ENCODE data around the gene ZC3H7A.

DNA sequence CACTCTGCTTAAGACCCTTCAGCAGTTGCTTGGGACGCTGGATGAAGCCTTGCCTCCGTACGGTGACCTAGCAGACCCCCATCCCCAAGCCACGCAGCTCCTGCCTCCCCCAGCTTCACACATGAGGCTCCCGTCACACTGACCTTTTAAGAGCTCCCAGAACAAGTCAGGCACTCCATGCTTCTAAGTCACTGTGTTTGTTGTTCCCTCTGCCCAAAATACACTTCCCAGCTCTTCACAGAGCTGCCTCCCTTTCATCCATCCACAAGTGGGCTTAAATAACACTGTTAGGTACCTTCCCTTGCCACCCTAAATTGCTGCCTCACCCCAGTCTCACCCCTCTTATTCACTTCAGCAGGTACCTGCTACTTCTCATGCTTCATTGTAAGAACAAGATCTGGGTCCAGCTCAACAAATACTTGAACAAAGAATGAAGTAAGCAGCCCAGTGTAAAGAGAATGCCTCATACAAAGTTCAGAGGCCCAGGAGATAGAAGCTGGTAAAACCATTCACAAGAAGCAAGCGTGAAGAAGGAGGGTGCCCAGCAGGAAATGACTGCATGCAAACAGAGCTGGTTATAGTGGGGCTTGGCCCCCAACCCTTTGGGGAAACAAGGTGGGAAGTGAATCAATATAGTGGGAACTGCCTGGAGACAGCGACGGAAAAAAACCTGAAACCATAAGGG lies 5.8 kb downstream of the ZC3H7A start:
- no peak for TF ChIP-seq NRF1 (conservative IDR thresholded peaks at IDR 0.05; ENCODE audit: low read depth, low read length)
- no peak for TF ChIP-seq ESRRA (IDR thresholded peaks at IDR 0.05; ENCODE audit: low read length)
- TF ChIP-seq ZNF274 (IDR thresholded peaks at IDR 0.05; ENCODE audit: insufficient read depth, insufficient read length), result no peak
- TF ChIP-seq FOXM1 (IDR thresholded peaks at IDR 0.05; ENCODE audit: low read depth, low read length), result no peak
- no peak for TF ChIP-seq TAF1 (IDR thresholded peaks at IDR 0.05; ENCODE audit: borderline replicate concordance, low read depth, low read length)
- no peak for TF ChIP-seq BRCA1 (IDR thresholded peaks at IDR 0.05; ENCODE audit: low read depth, low read length)
